ENCODE data around the gene THPO.
A peak's percentile ranks its signal among the peaks of the same experiment; 100 is the strongest.

Gene THPO

GRCh38 chr3:184334470-184335158 is 43.4 kb downstream of the THPO start:
- DNase-seq = peak; percentile 71 to 81
- TF ChIP-seq GATA1 (IDR thresholded peaks at IDR 0.05; ENCODE audit: low read depth, low read length) (no peak), POLR2A (IDR thresholded peaks at IDR 0.05; ENCODE audit: low read length) (no peak)

DNA sequence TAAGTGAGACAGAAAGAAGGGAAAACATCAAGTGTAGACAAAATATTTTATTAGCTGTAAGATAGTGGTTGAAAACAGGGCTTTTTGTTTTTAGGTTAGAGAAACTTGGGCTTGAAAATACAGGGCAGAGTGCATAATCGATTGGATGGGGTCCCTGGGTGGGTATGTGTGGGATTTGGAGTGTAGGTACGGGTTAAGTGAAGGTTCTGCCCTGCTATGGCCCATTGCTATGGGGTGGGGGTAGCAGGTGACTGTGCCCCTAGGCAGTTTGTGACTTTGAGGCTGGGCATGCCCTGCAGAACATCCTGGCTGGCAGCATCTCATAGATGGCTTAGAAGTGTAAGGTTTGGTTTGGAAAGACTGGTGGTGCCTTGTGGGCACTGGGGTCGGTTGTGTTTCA is 44.3 kb downstream of the THPO start:
- DNase-seq = no peak

DNA sequence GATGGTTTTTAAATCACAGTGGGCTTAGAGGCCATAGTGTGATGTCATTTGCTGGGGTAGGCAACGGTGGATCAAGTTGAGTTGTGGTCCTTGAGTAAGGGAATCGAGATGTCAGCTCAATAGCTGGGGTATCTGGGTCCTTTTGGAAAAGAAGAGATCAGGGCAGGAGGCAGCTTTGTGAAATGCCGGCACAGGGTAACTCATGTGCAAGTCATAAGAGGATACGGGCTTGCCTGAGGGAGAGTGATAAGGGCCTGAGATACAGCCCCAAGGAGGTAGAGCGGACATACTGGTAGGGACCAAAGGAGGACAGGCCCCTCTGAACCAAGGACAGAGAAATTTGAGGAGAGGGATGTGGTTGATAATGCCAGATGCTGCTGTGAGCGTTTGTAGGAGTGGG is 44.8 kb downstream of the THPO start:
- DNase-seq = peak; percentile 77 to 80
- no peak for TF ChIP-seq POLR2A (IDR thresholded peaks at IDR 0.05; ENCODE audit: low read length)

More for the DNA sequence above, 44.3 kb downstream of the THPO start:
- TF ChIP-seq GATA1 (IDR thresholded peaks at IDR 0.05; ENCODE audit: low read depth, low read length) (no peak), POLR2A (IDR thresholded peaks at IDR 0.05; ENCODE audit: low read length) (no peak)

DNA sequence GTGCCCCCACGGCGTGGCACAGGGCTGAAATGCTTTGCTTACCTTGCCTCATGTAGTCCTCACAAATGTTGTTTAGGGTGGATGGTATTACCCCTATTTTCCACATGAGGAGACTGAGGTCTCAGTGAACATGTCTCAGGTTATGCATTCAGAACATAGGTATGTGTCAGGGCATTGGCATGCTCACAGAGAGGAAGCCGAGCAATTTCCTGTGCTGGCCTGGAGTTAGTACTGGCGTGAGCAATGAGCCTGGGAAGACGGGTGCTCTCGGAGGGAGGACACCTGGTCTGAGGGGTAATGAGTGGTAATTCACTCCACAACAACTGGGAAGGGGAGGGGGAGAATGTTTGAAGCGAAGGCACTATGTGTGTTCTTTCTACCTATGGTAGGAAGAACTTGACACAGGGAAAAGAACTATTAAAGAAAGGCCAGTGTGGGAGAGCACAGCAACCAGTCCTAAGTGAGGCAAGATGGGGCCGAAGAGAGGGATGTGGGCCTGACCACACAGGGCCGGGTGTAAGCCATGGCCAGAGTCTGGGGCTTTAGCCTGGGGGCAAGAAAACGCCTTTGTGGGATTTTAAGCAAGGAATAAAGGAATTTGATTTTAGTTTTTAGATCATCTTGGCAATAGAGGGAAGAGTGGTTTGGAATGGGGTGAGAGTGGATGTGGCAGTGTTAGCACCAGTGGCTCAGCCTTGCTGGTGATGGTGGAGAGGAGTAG is 45.5 kb downstream of the THPO start:
- TF ChIP-seq GATA1 (IDR thresholded peaks at IDR 0.05; ENCODE audit: low read depth, low read length) (no peak), POLR2A (IDR thresholded peaks at IDR 0.05; ENCODE audit: low read length) (no peak)
- DNase-seq = no peak

DNA sequence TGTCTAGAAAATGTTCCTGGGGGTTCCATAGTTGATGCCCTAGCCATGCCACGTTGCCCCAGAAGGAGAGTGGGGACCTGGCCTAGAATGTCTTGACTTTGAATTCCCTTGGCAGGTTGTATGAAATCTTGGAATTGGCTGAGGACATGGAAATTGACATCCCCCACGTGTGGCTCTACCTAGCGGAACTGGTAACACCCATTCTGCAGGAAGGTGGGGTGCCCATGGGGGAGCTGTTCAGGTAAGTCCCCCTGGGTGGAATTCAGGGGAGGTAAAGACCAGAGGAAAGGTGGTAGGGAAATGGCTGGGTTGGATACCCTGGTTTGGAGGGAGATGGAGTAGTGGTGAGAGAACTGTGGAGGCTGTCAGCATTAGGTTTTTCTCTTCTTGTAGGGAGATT is 49.5 kb downstream of the THPO start:
- DNase-seq = no peak
- TF ChIP-seq GATA1 (IDR thresholded peaks at IDR 0.05; ENCODE audit: low read depth, low read length) (no peak), POLR2A (IDR thresholded peaks at IDR 0.05; ENCODE audit: low read length) (no peak)

GRCh38 chr3:184327171-184327570 is 50.8 kb downstream of the THPO start:
- TF ChIP-seq POLR2A (IDR thresholded peaks at IDR 0.05; ENCODE audit: low read length) (no peak), GATA1 (IDR thresholded peaks at IDR 0.05; ENCODE audit: low read depth, low read length) (no peak)
- DNase-seq = no peak

GRCh38 chr3:184325715-184326369 is 52.2 kb downstream of the THPO start:
- DNase-seq = no peak
- no peak for TF ChIP-seq GATA1 (IDR thresholded peaks at IDR 0.05; ENCODE audit: low read depth, low read length)
- TF ChIP-seq POLR2A (IDR thresholded peaks at IDR 0.05; ENCODE audit: low read length) = no peak

DNA sequence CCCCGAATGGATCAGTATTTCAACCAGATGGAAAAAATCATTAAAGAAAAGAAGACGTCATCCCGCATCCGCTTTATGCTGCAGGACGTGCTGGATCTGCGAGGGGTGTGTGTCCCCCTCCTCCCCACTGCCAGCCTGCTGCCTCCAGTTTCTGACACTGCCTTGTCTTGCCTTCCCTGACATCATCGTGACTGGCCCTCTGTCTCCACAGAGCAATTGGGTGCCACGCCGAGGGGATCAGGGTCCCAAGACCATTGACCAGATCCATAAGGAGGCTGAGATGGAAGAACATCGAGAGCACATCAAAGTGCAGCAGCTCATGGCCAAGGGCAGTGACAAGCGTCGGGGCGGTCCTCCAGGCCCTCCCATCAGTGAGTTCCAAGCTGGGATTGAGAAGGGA is 52.7 kb downstream of the THPO start:
- DNase-seq = no peak
- TF ChIP-seq GATA1 (IDR thresholded peaks at IDR 0.05; ENCODE audit: low read depth, low read length) (no peak), POLR2A (IDR thresholded peaks at IDR 0.05; ENCODE audit: low read length) (no peak)

- no peak for DNase-seq
- TF ChIP-seq POLR2A (IDR thresholded peaks at IDR 0.05; ENCODE audit: low read length) (no peak), GATA1 (IDR thresholded peaks at IDR 0.05; ENCODE audit: low read depth, low read length) (no peak)
Observed at GRCh38 chr3:184323696-184324095, 54.3 kb downstream of the THPO start.

DNA sequence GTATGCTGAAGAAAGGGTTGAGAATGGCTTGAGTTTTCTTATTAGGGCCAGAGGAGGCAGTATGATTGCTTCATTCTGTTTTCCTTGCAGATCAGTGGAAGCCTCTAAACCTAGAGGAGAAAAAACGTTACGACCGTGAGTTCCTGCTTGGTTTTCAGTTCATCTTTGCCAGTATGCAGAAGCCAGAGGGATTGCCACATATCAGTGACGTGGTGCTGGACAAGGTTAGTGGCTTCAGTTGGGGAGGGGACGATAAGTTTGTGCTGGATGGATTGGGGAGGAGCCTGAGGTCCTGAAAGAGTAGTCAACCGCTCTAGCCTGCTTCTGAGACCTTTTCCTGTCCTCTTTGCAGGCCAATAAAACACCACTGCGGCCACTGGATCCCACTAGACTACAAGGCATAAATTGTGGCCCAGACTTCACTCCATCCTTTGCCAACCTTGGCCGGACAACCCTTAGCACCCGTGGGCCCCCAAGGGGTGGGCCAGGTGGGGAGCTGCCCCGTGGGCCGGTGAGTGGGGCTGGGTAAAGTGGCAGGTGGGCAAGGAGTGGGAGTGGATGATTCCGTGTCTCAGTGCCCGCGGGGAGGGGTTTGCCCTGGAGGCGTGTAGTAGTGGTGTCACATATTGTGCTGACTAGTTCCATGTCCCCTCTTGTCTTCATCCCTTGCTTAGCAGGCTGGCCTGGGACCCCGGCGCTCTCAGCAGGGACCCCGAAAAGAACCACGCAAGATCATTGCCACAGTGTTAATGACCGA is 55.1 kb downstream of the THPO start:
- TF ChIP-seq POLR2A (IDR thresholded peaks at IDR 0.05; ENCODE audit: low read length) (no peak), GATA1 (IDR thresholded peaks at IDR 0.05; ENCODE audit: low read depth, low read length) (no peak)
- DNase-seq = no peak

Data from erythroblast (primary cell).